Activated effector memory CD4-positive, alpha-beta T cell treated with anti-CD3 and anti-CD28 coated beads, Interleukin-2, amount 50 U/mL, for 16 hours (primary cell): Measurements from ENCODE around the gene ATF7.
"Not testable (repeated sequence)": the region's sequence is repeated elsewhere in the genome, so short reads cannot be mapped to it uniquely, and the experiment has no call there.

Experiments
- DNase-seq: peaks from one replicate; pipeline ENCODE4 v3.0.0-alpha.2; 2020

ATF7 gene

GRCh38 chr12:53594897-53595615 is 31.1 kb downstream of the ATF7 start:
- DNase-seq = no peak

GRCh38 chr12:53593707-53594106 is 32.5 kb downstream of the ATF7 start:
- no peak for DNase-seq

GRCh38 chr12:53593031-53593430 is 33.2 kb downstream of the ATF7 start:
- no peak for DNase-seq

GRCh38 chr12:53592426-53592825 is 33.8 kb downstream of the ATF7 start:
- DNase-seq = no peak

- no peak for DNase-seq
These were observed 34.6 kb downstream of the ATF7 start for GRCh38 chr12:53591301-53592206.

GRCh38 chr12:53590652-53591051 is 35.5 kb downstream of the ATF7 start:
- DNase-seq = no peak

- DNase-seq = no peak
These were observed 36.3 kb downstream of the ATF7 start for GRCh38 chr12:53589915-53590314.

- no peak for DNase-seq
These were observed 36.8 kb downstream of the ATF7 start for GRCh38 chr12:53589423-53589822.

- DNase-seq = no peak
These were observed 38.1 kb downstream of the ATF7 start for GRCh38 chr12:53588123-53588522.

GRCh38 chr12:53586745-53587144 is 39.4 kb downstream of the ATF7 start:
- DNase-seq = no peak

- DNase-seq = no peak
These were observed 40.6 kb downstream of the ATF7 start for GRCh38 chr12:53585448-53586125.

- no peak for DNase-seq
These were observed 46.6 kb downstream of the ATF7 start for GRCh38 chr12:53579545-53579955.

- no peak for DNase-seq
These were observed 47.4 kb downstream of the ATF7 start for GRCh38 chr12:53578783-53579182.

GRCh38 chr12:53577941-53578352 is 48.2 kb downstream of the ATF7 start:
- no peak for DNase-seq

GRCh38 chr12:53575502-53576249 is 50.5 kb downstream of the ATF7 start:
- no peak for DNase-seq

GRCh38 chr12:53572134-53572758 is 53.9 kb downstream of the ATF7 start:
- DNase-seq = no peak

GRCh38 chr12:53571295-53571694 is 54.9 kb downstream of the ATF7 start:
- DNase-seq = no peak

GRCh38 chr12:53568809-53569557 is 57.2 kb downstream of the ATF7 start:
- no peak for DNase-seq

- no peak for DNase-seq
These were observed 58.0 kb downstream of the ATF7 start for GRCh38 chr12:53567961-53568808.

- not testable (repeated sequence) for DNase-seq
These were observed 60.8 kb downstream of the ATF7 start for GRCh38 chr12:53565376-53565775.

- no peak for DNase-seq
These were observed 61.2 kb downstream of the ATF7 start for GRCh38 chr12:53564941-53565340.
